COLO668 (cell line): ENCODE data around the gene NDUFS8.

Experiments
- DNase-seq: peaks from one replicate; lab custom pipeline; 2025; ENCODE audit not compliant: unreplicated experiment; lab: John Stamatoyannopoulos, UW

NDUFS8 gene

DNA sequence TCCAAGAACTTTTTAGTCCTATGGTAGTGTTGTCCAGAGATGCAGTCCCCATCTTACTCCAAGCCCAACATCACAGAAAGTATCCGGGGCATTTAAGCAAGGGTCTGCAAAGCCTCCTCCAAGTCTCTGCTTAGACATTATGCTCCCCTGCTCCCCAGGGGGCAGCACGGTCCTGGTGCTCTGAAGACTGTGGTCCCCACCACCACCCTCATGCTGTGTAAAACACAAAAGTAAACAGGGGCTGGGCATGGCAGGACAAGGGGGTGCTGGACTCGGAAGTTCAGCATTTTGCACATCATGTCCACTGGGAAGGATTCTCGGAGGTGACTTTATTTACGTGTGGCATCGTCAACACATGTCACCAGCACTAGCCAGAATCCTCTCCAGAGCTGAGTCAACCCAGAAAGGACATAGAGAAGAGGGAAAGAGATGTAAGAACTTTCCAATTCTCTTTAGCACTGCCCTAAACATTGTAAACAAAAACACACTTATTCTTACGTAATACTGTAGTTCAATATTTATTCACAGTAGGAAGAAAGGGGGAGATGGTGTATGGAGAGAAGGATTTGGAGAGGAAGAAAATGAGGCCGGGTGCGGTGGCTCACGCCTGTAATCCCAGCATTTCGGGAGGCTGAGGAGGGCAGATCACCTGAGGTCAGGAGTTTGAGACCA lies 46.0 kb downstream of the NDUFS8 start:
- no peak for DNase-seq

DNA sequence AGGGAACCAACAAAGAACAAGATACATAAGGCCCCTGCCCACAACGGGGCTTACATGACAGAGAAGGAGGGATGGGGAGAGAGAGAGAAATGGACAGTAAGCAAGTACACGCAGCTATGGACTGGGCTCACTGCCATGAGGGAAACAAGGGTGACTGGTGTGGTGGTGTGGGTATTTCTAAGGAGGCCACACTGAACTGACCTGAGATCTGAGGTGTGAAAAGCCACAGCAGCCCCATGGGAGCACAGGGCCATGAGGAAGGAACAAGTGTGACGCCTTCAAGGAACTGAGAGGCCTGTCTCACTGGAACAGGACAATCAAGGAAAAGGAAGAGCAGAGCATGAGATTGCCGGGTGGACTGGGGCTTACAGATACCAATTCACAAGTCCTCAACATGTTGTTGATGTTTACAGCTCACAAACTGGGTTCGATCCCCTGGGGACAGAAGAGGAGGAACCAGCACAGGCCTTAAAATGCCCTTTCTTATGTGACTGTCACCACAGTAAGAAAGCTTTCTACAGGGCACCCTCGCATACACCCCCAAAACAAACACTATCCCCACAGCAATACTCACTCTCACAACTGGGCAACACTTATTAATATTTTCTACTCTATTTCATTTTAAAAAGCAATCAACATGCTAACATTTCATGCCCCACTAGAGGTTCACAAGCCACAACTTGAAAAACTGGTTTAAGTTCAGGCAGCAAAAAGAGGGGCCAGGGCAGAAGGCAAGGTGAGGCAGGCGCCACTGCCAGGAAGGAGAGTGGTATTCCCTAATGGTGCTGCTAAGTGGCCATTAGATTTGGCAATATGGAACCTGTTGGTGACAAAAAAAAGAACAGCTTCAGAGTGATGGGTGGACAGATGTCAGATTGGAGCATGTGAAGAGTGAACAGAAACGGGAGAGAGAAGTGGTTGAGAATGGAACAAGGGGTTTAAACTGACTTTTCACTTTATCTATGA lies 47.4 kb downstream of the NDUFS8 start:
- DNase-seq: no peak

DNA sequence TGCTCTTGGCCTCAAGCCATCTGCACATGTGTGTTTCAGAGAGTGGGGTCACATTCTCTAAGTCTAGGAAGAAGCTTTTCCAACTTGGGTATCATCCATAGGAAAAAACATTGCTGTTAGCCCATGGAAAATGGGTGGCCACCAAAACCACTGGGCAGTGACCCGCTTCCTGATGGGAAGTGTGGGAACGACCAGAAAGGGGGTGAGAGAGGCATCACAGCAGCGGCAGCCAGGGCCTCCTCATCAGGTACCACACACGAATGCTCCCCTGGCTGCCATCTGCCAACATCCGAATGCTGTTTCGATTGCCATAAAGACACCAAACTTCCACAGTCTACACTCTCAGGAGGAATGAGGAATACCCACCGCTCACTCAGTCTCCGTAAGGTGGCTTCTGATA lies 50.4 kb downstream of the NDUFS8 start:
- DNase-seq: no peak

GRCh38 chr11:68081691-68082090 lies 51.2 kb downstream of the NDUFS8 start:
- DNase-seq: no peak

- no peak for DNase-seq
Observed at GRCh38 chr11:68082481-68082880, 52.0 kb downstream of the NDUFS8 start.

DNA sequence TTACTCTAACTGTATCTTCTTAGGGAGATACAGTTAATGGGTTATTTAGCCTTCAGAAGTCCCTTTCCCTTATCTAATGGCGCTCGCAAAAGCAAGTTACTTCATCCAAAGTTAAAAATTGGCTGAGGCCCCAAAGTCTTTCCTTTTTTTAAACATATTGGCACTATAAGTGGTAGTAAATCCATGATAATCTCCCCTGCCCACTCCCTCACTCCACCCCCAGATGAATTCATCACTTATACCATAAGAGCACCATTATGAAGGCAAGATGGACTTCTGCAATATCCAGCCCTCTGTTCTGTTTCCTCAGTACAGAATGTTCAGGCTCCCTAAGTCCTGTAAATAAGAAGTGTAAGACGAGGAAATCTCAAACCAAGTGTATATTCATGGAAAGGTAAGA lies 53.0 kb downstream of the NDUFS8 start:
- no peak for DNase-seq
